IMR-90 (cell line): ENCODE measurements around the gene FAM186B. TPM values are rescaled to one million over a fixed set of nuclear protein-coding genes. Genes with fewer than 3 reads are reported as not detected.

Source experiments
- ATAC-seq: fragments of 200-7000 bp; cut with Tn5 transposase; 2 replicates; pipeline ENCODE4 v1.9.1; 2020; ENCODE audit warnings: low read depth, mild to moderate bottlenecking, moderate library complexity
- BruUV-seq: library from RNA; stranded (reverse); fragments of 400-500 nt; replicated peaks from 2 replicates; lab custom pipeline; 2021; lab: Mats Ljungman, UMichigan
- CTCF ChIA-PET: fragments of 300-600 bp; formaldehyde crosslinking; extraction: SDS; loops from one replicate; lab custom pipeline; 2021; ENCODE audit warnings: antibody characterized with exemption; lab: Yijun Ruan, JAX
- POLR2A ChIA-PET: fragments of 300-600 bp; sonication (Branson Sonifier 250); formaldehyde crosslinking; loops from one replicate; lab custom pipeline; 2022; ENCODE audit warnings: antibody characterized with exemption; ENCODE audit not compliant: unreplicated experiment; lab: Charles Lee
- DNase-seq: peaks from one replicate; pipeline ENCODE4 v3.0.0; 2013
- H2AFZ ChIP-seq: replicated peaks from 2 replicates; pipeline ENCODE3; 2013; ENCODE audit warnings: low read length, mild to moderate bottlenecking; ENCODE audit not compliant: poor library complexity
- H2AK5ac ChIP-seq: 2 replicates; pipeline ENCODE4 v1.6.1; 2013; ENCODE audit warnings: low read depth, low read length, inconsistent platforms
- H2AK9ac ChIP-seq: replicated peaks from 2 replicates; pipeline ENCODE3; 2013; ENCODE audit warnings: mild to moderate bottlenecking, low read depth, low read length, moderate library complexity; ENCODE audit not compliant: poor library complexity
- H2BK120ac ChIP-seq: 2 replicates; pipeline ENCODE4 v1.6.1; 2013; ENCODE audit warnings: low read depth, low read length, inconsistent platforms
- H2BK15ac ChIP-seq: 3 replicates; pipeline ENCODE4 v1.6.1; 2013; ENCODE audit warnings: low read depth, low read length, inconsistent platforms
- H2BK20ac ChIP-seq: 2 replicates; pipeline ENCODE4 v1.6.1; 2013; ENCODE audit warnings: low read depth, mild to moderate bottlenecking, inconsistent platforms, low read length, moderate library complexity
- H2BK5ac ChIP-seq: 2 replicates; pipeline ENCODE4 v1.6.1; 2013; ENCODE audit warnings: mild to moderate bottlenecking, low read depth, low read length, inconsistent platforms; ENCODE audit not compliant: poor library complexity, severe bottlenecking
- H3K14ac ChIP-seq: replicated peaks from 2 replicates; pipeline ENCODE4 v1.6.1; 2013; ENCODE audit warnings: low read depth, low read length, inconsistent platforms
- H3K18ac ChIP-seq: 2 replicates; pipeline ENCODE4 v1.6.1; 2013; ENCODE audit warnings: low read depth, low read length, control low read depth
- H3K23ac ChIP-seq: 2 replicates; pipeline ENCODE4 v1.6.1; 2013; ENCODE audit warnings: low read depth, low read length, inconsistent platforms
- H3K27ac ChIP-seq: 2 replicates; pipeline ENCODE4 v1.5.1; 2013; ENCODE audit warnings: mild to moderate bottlenecking, control low read depth, low read length; ENCODE audit not compliant: insufficient read depth
- H3K27me3 ChIP-seq: 2 replicates; pipeline ENCODE4 v1.6.1; 2013; ENCODE audit warnings: low read length; ENCODE audit not compliant: control insufficient read depth, insufficient read depth
- H3K36me3 ChIP-seq: 2 replicates; pipeline ENCODE4 v1.6.1; 2013; ENCODE audit warnings: low read length, mixed read lengths; ENCODE audit not compliant: control insufficient read depth, insufficient read depth
- H3K4ac ChIP-seq: 2 replicates; pipeline ENCODE4 v1.6.1; 2013; ENCODE audit warnings: low read depth, low read length, inconsistent platforms
- H3K4me1 ChIP-seq: 2 replicates; pipeline ENCODE4 v1.6.1; 2013; ENCODE audit warnings: low read length, mixed read lengths; ENCODE audit not compliant: control insufficient read depth, insufficient read depth
- H3K4me2 ChIP-seq: 2 replicates; pipeline ENCODE4 v1.6.1; 2013; ENCODE audit warnings: low read depth, mild to moderate bottlenecking, control low read depth, low read length, moderate library complexity
- H3K4me3 ChIP-seq: 2 replicates; pipeline ENCODE4 v1.5.1; 2013; ENCODE audit warnings: low read depth, mild to moderate bottlenecking, control low read depth, low read length, moderate library complexity; ENCODE audit not compliant: insufficient read depth
- H3K56ac ChIP-seq: 2 replicates; pipeline ENCODE4 v1.6.1; 2013; ENCODE audit warnings: low read length, inconsistent platforms; ENCODE audit not compliant: insufficient read depth; ENCODE audit errors: extremely low read depth
- H3K79me1 ChIP-seq, 2 experiments: 2 replicates each; pipeline ENCODE4 v1.6.1; 2013; ENCODE audit warnings: low read length in 2 of 2, inconsistent platforms in 1 of 2, low read depth in 1 of 2
- H3K9ac ChIP-seq: 2 replicates; pipeline ENCODE4 v1.6.1; 2013; ENCODE audit warnings: low read depth, low read length, control low read depth
- H3K9me1 ChIP-seq: 2 replicates; pipeline ENCODE4 v1.6.1; 2013; ENCODE audit warnings: low read length, inconsistent platforms; ENCODE audit not compliant: insufficient read depth
- H3K9me3 ChIP-seq: 2 replicates; pipeline ENCODE4 v1.6.1; 2013; ENCODE audit warnings: low read length; ENCODE audit not compliant: control insufficient read depth, insufficient read depth
- H4K20me1 ChIP-seq: 2 replicates; pipeline ENCODE4 v1.6.1; 2013; ENCODE audit warnings: low read length, inconsistent platforms; ENCODE audit not compliant: insufficient read depth
- H4K5ac ChIP-seq: 2 replicates; pipeline ENCODE4 v1.6.1; 2013; ENCODE audit warnings: mild to moderate bottlenecking, low read depth, low read length, control low read depth
- H4K8ac ChIP-seq, 2 experiments: 2 replicates each; pipeline ENCODE4 v1.6.1; 2013; ENCODE audit warnings: low read depth in 2 of 2, low read length in 2 of 2, control low read depth in 1 of 2, inconsistent platforms in 1 of 2
- H4K91ac ChIP-seq: 2 replicates; pipeline ENCODE4 v1.6.1; 2013; ENCODE audit warnings: low read depth, low read length, inconsistent platforms; ENCODE audit not compliant: insufficient read depth
- BHLHE40 ChIP-seq: fragments of 150-350 bp; IDR thresholded peaks from 2 replicates; pipeline ENCODE4 v1.6.1; 2016; ENCODE audit warnings: mild to moderate bottlenecking, low read depth, low read length
- CEBPB ChIP-seq: IDR thresholded peaks from 2 replicates; pipeline ENCODE4 v1.6.1; 2012; ENCODE audit warnings: low read depth, low read length, improper control_type of control experiment
- CHD1 ChIP-seq: IDR thresholded peaks from 2 replicates; pipeline ENCODE4 v1.6.1; 2012; ENCODE audit warnings: low read depth, low read length, improper control_type of control experiment
- ELK1 ChIP-seq: fragments of 150-350 bp; IDR thresholded peaks from 2 replicates; pipeline ENCODE4 v1.6.1; 2016; ENCODE audit warnings: low read depth, mild to moderate bottlenecking, low read length, moderate library complexity, borderline replicate concordance
- FOS ChIP-seq: fragments of 150-350 bp; IDR thresholded peaks from 2 replicates; pipeline ENCODE4 v1.6.1; 2016; ENCODE audit warnings: low read depth, low read length
- MAFK ChIP-seq: IDR thresholded peaks from 2 replicates; pipeline ENCODE4 v1.6.1; 2012; ENCODE audit warnings: low read depth, low read length, improper control_type of control experiment
- MXI1 ChIP-seq: IDR thresholded peaks from 2 replicates; pipeline ENCODE4 v1.6.1; 2012; ENCODE audit warnings: low read depth, mild to moderate bottlenecking, low read length, moderate library complexity, borderline replicate concordance
- NFE2L2 ChIP-seq: fragments of 150-350 bp; IDR thresholded peaks from 2 replicates; pipeline ENCODE4 v1.6.1; 2016; ENCODE audit warnings: low read depth, mild to moderate bottlenecking, low read length
- POLR2A ChIP-seq: IDR thresholded peaks from 2 replicates; pipeline ENCODE4 v1.6.1; 2012; ENCODE audit warnings: mild to moderate bottlenecking, low read depth, low read length
- RAD21 ChIP-seq: IDR thresholded peaks from 2 replicates; pipeline ENCODE4 v1.6.1; 2012; ENCODE audit warnings: low read length, improper control_type of control experiment
- RCOR1 ChIP-seq: IDR thresholded peaks from 2 replicates; pipeline ENCODE4 v1.6.1; 2012; ENCODE audit warnings: mild to moderate bottlenecking, low read length, improper control_type of control experiment; ENCODE audit not compliant: insufficient replicate concordance
- SMC3 ChIP-seq: fragments of 150-350 bp; IDR thresholded peaks from 2 replicates; pipeline ENCODE4 v1.6.1; 2016; ENCODE audit warnings: low read depth, mild to moderate bottlenecking, antibody characterized with exemption, low read length, moderate library complexity
- WGBS, 2 experiments: methylation state at CpG; one replicate each; pipeline versions ENCODE4 v1.1.5 to v1.1.7; 2013; ENCODE audit warnings: missing lambda C conversion rate in 2 of 2; ENCODE audit not compliant: insufficient read length in 1 of 2; ENCODE audit errors: extremely low coverage in 2 of 2; 5-methylcytosine and 5-hydroxymethylcytosine counted together
- dilution Hi-C: fragments of 300-500 bp; cut with HindIII; formaldehyde crosslinking; loops from one replicate; pipeline ENCODE4 v1.14.3; 2018; ENCODE audit warnings: low sequenced_read_pairs; ENCODE audit not compliant: unreplicated experiment
- in situ Hi-C: fragments of 300-500 bp; cut with MboI; formaldehyde crosslinking; loops from 3 replicates; pipeline ENCODE4 v1.14.3; 2019; ENCODE audit warnings: low sequenced_read_pairs, inconsistent platforms, mixed read lengths
- intact Hi-C: fragments of 100-400 bp; cut with micrococcal nuclease; formaldehyde crosslinking; loops from 2 replicates; pipeline ENCODE4 v1.10.0; 2022
- polyA plus RNA-seq, 3 experiments: library from polyadenylated mRNA; depleted of rRNA; stranded (reverse); fragments of >200 nt; gene quantifications; 2 replicates each; pipeline ENCODE4 v1.2.3, GENCODE V29; 2012; ENCODE audit warnings: low replicate concordance in 1 of 3
- total RNA-seq: library from RNA; depleted of rRNA; stranded (reverse); fragments of >200 nt; gene quantifications from 2 replicates; pipeline ENCODE4 v1.2.3, GENCODE V29; 2012
- TF ChIP-seq, protein P1 (sequence below): conservative IDR thresholded peaks from 2 replicates; pipeline ENCODE4 v1.5.1; 2012; ENCODE audit warnings: mild to moderate bottlenecking, low read depth, low read length, improper control_type of control experiment

FAM186B gene
- total and polyA plus RNA-seq, 2 of the 4 experiments (the other 2 are of a cell fraction), result 0.10 to 0.18 TPM

DNA sequence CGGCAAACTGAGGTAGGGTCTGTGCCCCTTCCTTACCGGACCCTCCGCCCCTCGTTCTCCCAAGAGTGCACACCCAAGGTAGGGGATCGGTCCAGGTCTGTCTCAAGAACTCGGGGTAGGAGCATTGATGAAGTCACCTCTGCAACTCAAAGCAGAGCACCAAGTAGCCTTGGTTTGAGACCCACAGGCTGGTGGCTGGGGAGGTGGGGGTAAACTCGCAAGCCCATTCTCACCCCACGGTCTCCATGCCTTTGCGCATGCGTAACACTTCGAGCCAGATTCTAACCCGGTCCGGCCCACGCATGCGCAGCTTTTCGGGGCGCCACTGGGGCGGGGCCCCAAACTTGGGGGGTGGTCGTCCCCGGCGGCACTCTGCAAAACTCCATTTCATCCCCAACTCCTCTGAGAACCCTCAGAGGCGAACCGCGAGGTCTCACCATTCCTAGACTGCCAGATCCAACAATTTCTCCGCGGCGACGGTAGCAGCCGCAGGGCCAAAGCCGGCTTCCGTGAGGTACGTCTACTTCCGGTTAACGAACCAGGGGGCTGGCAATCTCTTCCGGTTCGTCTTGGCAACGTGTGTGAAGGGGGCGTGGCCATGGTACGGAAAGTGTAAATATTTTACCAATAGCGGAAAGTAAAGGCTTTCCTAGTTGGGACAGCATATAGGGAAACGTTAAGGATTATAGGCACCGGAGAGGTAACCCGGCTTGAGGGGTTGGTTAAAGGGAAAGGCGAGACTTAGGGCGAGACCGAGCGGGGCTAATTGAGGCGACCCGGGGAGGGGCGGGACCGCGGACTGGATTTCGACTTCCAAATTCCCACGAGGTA lies 37.6 kb downstream of the FAM186B start, which contains the start of gene MCRS1:
Gene MCRS1 (minus strand): TSS at position 532 of the 831 bp plus-strand sequence. CDS start 1,411 bp downstream, outside the sequence.
- intact Hi-C loops, result loop anchor here (1.0 kb wide), 1 partner anchor 202 kb away; no protein-coding TSS in a partner anchor
- peaks cover 5% of the 10 kb centered on the region; the same call in 1 of the 2 replicates for H4K20me1 ChIP-seq
- peak within 1 kb of the TSS; percentile 98 for H3K4me2 ChIP-seq
- H3K4me1 ChIP-seq, result peaks cover 2% of the 10 kb centered on the region; the same call in 1 of the 2 replicates
- H2BK5ac ChIP-seq, result peak within 1 kb of the TSS; percentile 94
- BruUV-seq, result TSS peak; percentile 85
- H2BK20ac ChIP-seq, result peak within 1 kb of the TSS; percentile 82; the same call in 1 of the 2 replicates
- 0 out of 2 replicates have a peak, but pooled peaks cover 5% of the 10 kb centered on the region for H3K9me1 ChIP-seq
- H4K5ac ChIP-seq, result peak within 1 kb of the TSS; percentile 91
- peak within 1 kb of the TSS; percentile 97 for H3K4ac ChIP-seq
- CTCF ChIA-PET, result interaction anchor here (0.7 to 1.0 kb wide), 2 partner anchors 17 to 209 kb away, joined by 3 read pairs; no protein-coding TSS in a partner anchor
- H2AK9ac ChIP-seq, result peak within 1 kb of the TSS; percentile 96
- H3K14ac ChIP-seq, result peak within 1 kb of the TSS; percentile 100
- H3K27ac ChIP-seq, result peak within 1 kb of the TSS; percentile 88
- peak within 1 kb of the TSS; percentile 98; the same call in 2 of the 3 replicates for H2BK15ac ChIP-seq
- DNase-seq (peak; percentile 89), ATAC-seq (peak; percentile 91)
- peak within 1 kb of the TSS; percentile 76 for H3K4me3 ChIP-seq
- POLR2A ChIA-PET, result interaction anchor here (0.6 to 0.7 kb wide), 2 partner anchors 9 to 111 kb away, joined by 3 to 9 read pairs; no protein-coding TSS in a partner anchor
- H4K91ac ChIP-seq, result peak within 1 kb of the TSS; percentile 99
- peak within 1 kb of the TSS; percentile 99 for H3K56ac ChIP-seq
- peak within 1 kb of the TSS; percentile 96 for H2AK5ac ChIP-seq
- H3K18ac ChIP-seq, result peak within 1 kb of the TSS; percentile 78
- peak within 1 kb of the TSS; percentile 94 to 100 for H4K8ac ChIP-seq
- no peaks in the 10 kb centered on the region for H3K9me3 ChIP-seq
- peaks cover 49 to 74% of the 10 kb centered on the region in 2 experiments for H3K79me1 ChIP-seq
- peak within 1 kb of the TSS; percentile 93 for H2BK120ac ChIP-seq
- in situ Hi-C loops, result no loop called here
- peak within 1 kb of the TSS; percentile 89 for H3K9ac ChIP-seq
- H3K27me3 ChIP-seq, result no peaks in the 10 kb centered on the region
- H3K36me3 ChIP-seq, result peaks cover 16% of the 10 kb centered on the region
- dilution Hi-C loops, result no loop called here
- H2AFZ ChIP-seq, result peak within 1 kb of the TSS; percentile 99
- 4% methylated on average over 17 of the region's 54 CpGs; no CpG with 5 or more reads in 1 of the 2 experiments for WGBS, 2 experiments
- H3K23ac ChIP-seq, result peak within 1 kb of the TSS; percentile 96
- TF ChIP-seq FOS (no peak), MXI1 (peak; percentile 90; the same call in 1 of the 2 replicates), BHLHE40 (no peak), RAD21 (no peak), MAFK (no peak), NFE2L2 (no peak), POLR2A (peak; percentile 96), RCOR1 (no peak), SMC3 (no peak), ELK1 (no peak), CEBPB (no peak), CHD1 (no peak)
- TF ChIP-seq, protein P1, sequence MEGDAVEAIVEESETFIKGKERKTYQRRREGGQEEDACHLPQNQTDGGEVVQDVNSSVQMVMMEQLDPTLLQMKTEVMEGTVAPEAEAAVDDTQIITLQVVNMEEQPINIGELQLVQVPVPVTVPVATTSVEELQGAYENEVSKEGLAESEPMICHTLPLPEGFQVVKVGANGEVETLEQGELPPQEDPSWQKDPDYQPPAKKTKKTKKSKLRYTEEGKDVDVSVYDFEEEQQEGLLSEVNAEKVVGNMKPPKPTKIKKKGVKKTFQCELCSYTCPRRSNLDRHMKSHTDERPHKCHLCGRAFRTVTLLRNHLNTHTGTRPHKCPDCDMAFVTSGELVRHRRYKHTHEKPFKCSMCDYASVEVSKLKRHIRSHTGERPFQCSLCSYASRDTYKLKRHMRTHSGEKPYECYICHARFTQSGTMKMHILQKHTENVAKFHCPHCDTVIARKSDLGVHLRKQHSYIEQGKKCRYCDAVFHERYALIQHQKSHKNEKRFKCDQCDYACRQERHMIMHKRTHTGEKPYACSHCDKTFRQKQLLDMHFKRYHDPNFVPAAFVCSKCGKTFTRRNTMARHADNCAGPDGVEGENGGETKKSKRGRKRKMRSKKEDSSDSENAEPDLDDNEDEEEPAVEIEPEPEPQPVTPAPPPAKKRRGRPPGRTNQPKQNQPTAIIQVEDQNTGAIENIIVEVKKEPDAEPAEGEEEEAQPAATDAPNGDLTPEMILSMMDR, result no peak
